HG02981 (cell line): ENCODE measurements around the gene NPAS4.

Experiments used
- ATAC-seq: cut with Tn5 transposase; IDR thresholded peaks from one replicate; pipeline ENCODE4 v1.9.1; 2021; ENCODE audit warnings: mild to moderate bottlenecking, moderate library complexity; ENCODE audit not compliant: unreplicated experiment

Gene NPAS4

GRCh38 chr11:66475349-66476172 is 54.7 kb downstream of the NPAS4 start:
- no peak for ATAC-seq
